Endothelial cell of umbilical vein (primary cell): ENCODE measurements around the gene PID1. TPM values are rescaled to one million over a fixed set of nuclear protein-coding genes. Genes with fewer than 3 reads are reported as not detected.

Experiments used
- BruUV-seq: library from RNA; stranded (reverse); fragments of 400-500 nt; replicated peaks from 2 replicates; lab custom pipeline; 2021; lab: Mats Ljungman, UMichigan
- CTCF ChIA-PET: fragments of 300-600, 350-600 bp; sonication (Branson Sonifier 250); formaldehyde crosslinking; loops from one replicate; lab custom pipeline; 2021; ENCODE audit warnings: antibody characterized with exemption, inconsistent platforms; lab: Charles Lee
- POLR2A ChIA-PET: fragments of 300-600, 350-600 bp; sonication (Branson Sonifier 250); formaldehyde crosslinking; loops from one replicate; lab custom pipeline; 2021; ENCODE audit warnings: antibody characterized with exemption, inconsistent platforms; lab: Charles Lee
- DNase-seq: peaks from one replicate; pipeline ENCODE4 v3.0.0-alpha.2; 2011; ENCODE audit warnings: low read depth, low spot score
- FAIRE-seq: peaks from 2 replicates; lab custom pipeline; 2011; peaks lifted over from hg19 to GRCh38; lab: Jason Lieb, UNC
- H2AFZ ChIP-seq: 2 replicates; pipeline ENCODE4 v1.6.0; 2012; ENCODE audit warnings: low read depth, low read length, control low read depth, inconsistent platforms
- H3K27ac ChIP-seq: 2 replicates; pipeline ENCODE4 v1.5.1; 2011; ENCODE audit warnings: low read depth, mild to moderate bottlenecking, control low read depth, low read length, moderate library complexity; ENCODE audit not compliant: insufficient read depth
- H3K27me3 ChIP-seq, 2 experiments: 2 replicates each; pipeline versions ENCODE4 v1.6.0 to v1.6.1; 2011; ENCODE audit warnings: low read length in 2 of 2, mixed read lengths in 1 of 2; ENCODE audit not compliant: control insufficient read depth in 2 of 2, insufficient read depth in 2 of 2
- H3K36me3 ChIP-seq, 2 experiments: 2 replicates in 1 of 2; 3 replicates in 1 of 2; pipeline ENCODE4 v1.5.1; 2011; ENCODE audit warnings: low read length in 2 of 2, mild to moderate bottlenecking in 1 of 2, moderate library complexity in 1 of 2; ENCODE audit not compliant: control insufficient read depth in 2 of 2, insufficient read depth in 2 of 2; ENCODE audit errors: extremely low read depth in 1 of 2
- H3K4me1 ChIP-seq: 3 replicates; pipeline ENCODE4 v1.5.1; 2011; ENCODE audit warnings: mild to moderate bottlenecking, low read length; ENCODE audit not compliant: control insufficient read depth, insufficient read depth; ENCODE audit errors: extremely low read depth
- H3K4me2 ChIP-seq: 2 replicates; pipeline ENCODE4 v1.6.1; 2011; ENCODE audit warnings: low read length, control low read depth, mixed read lengths; ENCODE audit not compliant: insufficient read depth
- H3K4me3 ChIP-seq, 3 experiments: fragments of 200-600 bp in 1 of 3; sonication (generic), shearing (Covaris generic) in 1 of 3; replicated peaks in 1 of 3; 2 replicates each; pipeline ENCODE4 v1.5.1; 2011 to 2016; ENCODE audit warnings: control low read depth in 3 of 3, low read length in 3 of 3, mild to moderate bottlenecking in 2 of 3, inconsistent platforms in 1 of 3, low read depth in 1 of 3, moderate library complexity in 1 of 3; ENCODE audit not compliant: insufficient read depth in 1 of 3
- H3K79me2 ChIP-seq: 2 replicates; pipeline ENCODE4 v1.6.0; 2012; ENCODE audit warnings: low read length, inconsistent platforms; ENCODE audit not compliant: control insufficient read depth, insufficient read depth
- H3K9ac ChIP-seq: replicated peaks from 2 replicates; pipeline ENCODE3; 2011; ENCODE audit warnings: low read length, control low read depth; ENCODE audit not compliant: insufficient read depth; ENCODE audit errors: extremely low read depth
- H3K9me1 ChIP-seq: replicated peaks from 3 replicates; pipeline ENCODE4 v1.6.0; 2011; ENCODE audit warnings: mild to moderate bottlenecking, low read length; ENCODE audit not compliant: control insufficient read depth, insufficient read depth; ENCODE audit errors: extremely low read depth
- H3K9me3 ChIP-seq: replicated peaks from 2 replicates; pipeline ENCODE4 v1.5.1; 2012; ENCODE audit warnings: low read length, inconsistent platforms; ENCODE audit not compliant: control insufficient read depth, insufficient read depth
- H4K20me1 ChIP-seq: replicated peaks from 2 replicates; pipeline ENCODE3; 2011; ENCODE audit warnings: mild to moderate bottlenecking, low read length; ENCODE audit not compliant: control insufficient read depth, insufficient read depth; ENCODE audit errors: extremely low read depth
- CTCF ChIP-seq, 2 donors: IDR thresholded peaks; 1 replicate in 1 of 2; 2 replicates in 1 of 2; pipeline ENCODE4 v1.5.1; 2011; ENCODE audit warnings: low read length in 2 of 2, mild to moderate bottlenecking in 2 of 2, moderate library complexity in 2 of 2, control low read depth in 1 of 2, inconsistent platforms in 1 of 2, low read depth in 1 of 2; ENCODE audit not compliant: insufficient read depth in 1 of 2; ENCODE audit errors: extremely low read depth in 1 of 2
- EZH2 ChIP-seq: IDR thresholded peaks from 2 replicates; pipeline ENCODE4 v1.6.1; 2012; ENCODE audit warnings: borderline replicate concordance, low read depth, mild to moderate bottlenecking, moderate library complexity, low read length, inconsistent platforms; ENCODE audit not compliant: severe bottlenecking
- FOS ChIP-seq: IDR thresholded peaks from 2 replicates; pipeline ENCODE4 v1.6.1; 2011; ENCODE audit warnings: mild to moderate bottlenecking, low read length, moderate library complexity, borderline replicate concordance; ENCODE audit not compliant: insufficient read depth
- GATA2 ChIP-seq: IDR thresholded peaks from 2 replicates; pipeline ENCODE4 v1.7.0; 2011; ENCODE audit warnings: low read depth, mild to moderate bottlenecking, moderate library complexity, mixed read lengths, low read length; ENCODE audit not compliant: insufficient read length, insufficient read depth
- JUN ChIP-seq: IDR thresholded peaks from 2 replicates; pipeline ENCODE4 v1.6.1; 2011; ENCODE audit warnings: borderline replicate concordance, low read depth; ENCODE audit not compliant: insufficient read length, insufficient read depth
- MAX ChIP-seq: IDR thresholded peaks from 2 replicates; pipeline ENCODE4 v1.6.1; 2011; ENCODE audit not compliant: insufficient read depth, insufficient read length
- MYC ChIP-seq: IDR thresholded peaks from one replicate; pipeline ENCODE4 v1.6.1; 2011; ENCODE audit warnings: mild to moderate bottlenecking, low read depth, low read length
- POLR2A ChIP-seq: IDR thresholded peaks from 2 replicates; pipeline ENCODE4 v1.6.1; 2012; ENCODE audit warnings: low read depth, mild to moderate bottlenecking, control low read depth, low read length
- POLR2AphosphoS5 ChIP-seq: IDR thresholded peaks from 2 replicates; pipeline ENCODE4 v1.6.1; 2012; ENCODE audit warnings: low read depth, mild to moderate bottlenecking, control low read depth, low read length, moderate library complexity; ENCODE audit not compliant: insufficient read depth
- dilution Hi-C: fragments of 300-500 bp; cut with MboI; formaldehyde crosslinking; loops from one replicate; pipeline ENCODE4 v1.15.0; 2019; ENCODE audit warnings: low sequenced_read_pairs; ENCODE audit not compliant: extremely low pct_ligation_motif_present
- intact Hi-C: fragments of 100-400 bp; cut with micrococcal nuclease; formaldehyde crosslinking; loops from one replicate; pipeline ENCODE4 v1.10.0; 2022
- polyA plus RNA-seq, 4 experiments: library from polyadenylated mRNA; depleted of rRNA in 3 of 4; stranded (reverse) in 3 of 4; unstranded in 1 of 4; fragments of >200 nt; gene quantifications; 2 replicates each; pipeline versions ENCODE4 v1.2.1 to v1.2.3, GENCODE V29; 2011 to 2012; ENCODE audit warnings: missing spikeins in 1 of 4
- total RNA-seq: library from RNA; stranded (reverse); gene quantifications from 2 replicates; pipeline ENCODE4 v1.2.3, GENCODE V29; 2021

PID1 gene
- total and polyA plus RNA-seq, 2 donors (not counting 3 experiments of a cell fraction or from before 2014, with no cell fraction given): not detected

GRCh38 chr2:229127471-229127870, 143.6 kb downstream of the PID1 start:
- CTCF ChIA-PET: interaction anchor here (1.2 kb wide), 1 partner anchor 10 kb away, joined by 3 read pairs; no protein-coding TSS in a partner anchor
- H3K9ac ChIP-seq: no peak overlapping the region
- no peaks in the 10 kb centered on the region for H3K9me1 ChIP-seq
- no TSS peak for BruUV-seq
- H3K27me3 ChIP-seq: no peaks in the 10 kb centered on the region
- intact Hi-C loops: no loop called here
- POLR2A ChIA-PET: no interaction called here
- H2AFZ ChIP-seq: no peak overlapping the region
- H3K79me2 ChIP-seq: no peaks in the 10 kb centered on the region
- peaks cover 3% of the 10 kb centered on the region for H3K9me3 ChIP-seq
- H3K4me3 ChIP-seq: no peak overlapping the region
- H3K36me3 ChIP-seq: no peaks in the 10 kb centered on the region
- H3K27ac ChIP-seq: no peak overlapping the region
- no peak overlapping the region for H3K4me2 ChIP-seq
- TF ChIP-seq JUN (no peak), EZH2 (no peak), MAX (no peak), POLR2A (no peak), CTCF (IDR thresholded peaks at IDR 0.05; ENCODE audit: extremely low read depth in 1 of 2, insufficient read depth in 1 of 2, low read depth in 1 of 2, low read length in 2 of 2) (no peak), POLR2AphosphoS5 (no peak), FOS (no peak), MYC (no peak), GATA2 (no peak)
- dilution Hi-C loops: no loop called here
- H4K20me1 ChIP-seq: no peaks in the 10 kb centered on the region
- H3K4me1 ChIP-seq: no peaks in the 10 kb centered on the region
- no peak for FAIRE-seq
- DNase-seq: no peak
